Skeletal muscle cell (primary cell): Measurements from ENCODE around the gene NUTM2B.
"Not testable (repeated sequence)": the region's sequence is repeated elsewhere in the genome, so short reads cannot be mapped to it uniquely, and the experiment has no call there.

Experiments used
- DNase-seq: peaks from one replicate; pipeline ENCODE4 v3.0.0-alpha.2; 2010; ENCODE audit warnings: low read depth
- H3K4me3 ChIP-seq: 2 replicates; pipeline ENCODE4 v1.5.1; 2011; ENCODE audit warnings: low read depth, mild to moderate bottlenecking, control low read depth, low read length, moderate library complexity

The NUTM2B gene

GRCh38 chr10:79726620-79727019, 23.6 kb downstream of the NUTM2B start:
- H3K4me3 ChIP-seq, DNase-seq: not testable (repeated sequence)

- H3K4me3 ChIP-seq, DNase-seq: not testable (repeated sequence)
Measured at GRCh38 chr10:79744844-79745243, 41.8 kb downstream of the NUTM2B start.

GRCh38 chr10:79748510-79748909, 45.5 kb downstream of the NUTM2B start:
- H3K4me3 ChIP-seq, DNase-seq: not testable (repeated sequence)

- not testable (repeated sequence) for DNase-seq, H3K4me3 ChIP-seq
Measured at GRCh38 chr10:79753601-79754000, 50.6 kb downstream of the NUTM2B start.

- not testable (repeated sequence) for H3K4me3 ChIP-seq, DNase-seq
Measured at GRCh38 chr10:79758297-79758993, 55.4 kb downstream of the NUTM2B start.
